C4-2B (cell line): ENCODE results near the gene RNF34.

Source experiments
- ZFX ChIP-seq: fragments of 450-650 bp; IDR thresholded peaks from 2 replicates; pipeline ENCODE4 v1.6.1; 2017
- TF ChIP-seq, protein P1 (sequence below): fragments of 450-650 bp; conservative IDR thresholded peaks from 2 replicates; pipeline ENCODE4 v1.5.1; 2017; ENCODE audit warnings: mild to moderate bottlenecking

- TF ChIP-seq, protein P1, sequence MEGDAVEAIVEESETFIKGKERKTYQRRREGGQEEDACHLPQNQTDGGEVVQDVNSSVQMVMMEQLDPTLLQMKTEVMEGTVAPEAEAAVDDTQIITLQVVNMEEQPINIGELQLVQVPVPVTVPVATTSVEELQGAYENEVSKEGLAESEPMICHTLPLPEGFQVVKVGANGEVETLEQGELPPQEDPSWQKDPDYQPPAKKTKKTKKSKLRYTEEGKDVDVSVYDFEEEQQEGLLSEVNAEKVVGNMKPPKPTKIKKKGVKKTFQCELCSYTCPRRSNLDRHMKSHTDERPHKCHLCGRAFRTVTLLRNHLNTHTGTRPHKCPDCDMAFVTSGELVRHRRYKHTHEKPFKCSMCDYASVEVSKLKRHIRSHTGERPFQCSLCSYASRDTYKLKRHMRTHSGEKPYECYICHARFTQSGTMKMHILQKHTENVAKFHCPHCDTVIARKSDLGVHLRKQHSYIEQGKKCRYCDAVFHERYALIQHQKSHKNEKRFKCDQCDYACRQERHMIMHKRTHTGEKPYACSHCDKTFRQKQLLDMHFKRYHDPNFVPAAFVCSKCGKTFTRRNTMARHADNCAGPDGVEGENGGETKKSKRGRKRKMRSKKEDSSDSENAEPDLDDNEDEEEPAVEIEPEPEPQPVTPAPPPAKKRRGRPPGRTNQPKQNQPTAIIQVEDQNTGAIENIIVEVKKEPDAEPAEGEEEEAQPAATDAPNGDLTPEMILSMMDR, result no peak
- no peak for TF ChIP-seq ZFX
These were observed 72.4 kb downstream of the RNF34 start for GRCh38 chr12:121472150-121472905.
